Panc1 (cell line): ENCODE data around the gene DNER. TPM values are rescaled to one million over a fixed set of nuclear protein-coding genes. Genes with fewer than 3 reads are reported as not detected.
"Not testable (repeated sequence)": the region's sequence is repeated elsewhere in the genome, so short reads cannot be mapped to it uniquely, and the experiment has no call there.

Source experiments
- ATAC-seq: fragments of 200-7000 bp; cut with Tn5 transposase; 2 replicates; pipeline ENCODE4 v1.9.1; 2020; ENCODE audit warnings: mild to moderate bottlenecking, moderate library complexity
- BruUV-seq: library from RNA; stranded (reverse); fragments of 400-500 nt; replicated peaks from 2 replicates; lab custom pipeline; 2021; lab: Mats Ljungman, UMichigan
- CTCF ChIA-PET: fragments of 300-600 bp; sonication (Branson Sonifier 250); formaldehyde crosslinking; loops from one replicate; lab custom pipeline; 2022; ENCODE audit warnings: antibody characterized with exemption; lab: Charles Lee
- POLR2A ChIA-PET: fragments of 300-600 bp; sonication (Branson Sonifier 250); formaldehyde crosslinking; loops from one replicate; lab custom pipeline; 2022; ENCODE audit warnings: antibody characterized with exemption; lab: Charles Lee
- DNase-seq: peaks from one replicate; pipeline ENCODE4 v3.0.0-alpha.2; 2010; ENCODE audit warnings: low read depth, low spot score
- H3K27ac ChIP-seq: 2 replicates; pipeline ENCODE4 v1.5.1; 2011; ENCODE audit warnings: mild to moderate bottlenecking, low read length, inconsistent platforms
- H3K27me3 ChIP-seq: fragments of 200-500 bp; sonication (Bioruptor generic); 2 replicates; pipeline ENCODE4 v1.6.0; 2014; ENCODE audit warnings: low read length, inconsistent platforms; ENCODE audit not compliant: control insufficient read depth, insufficient read depth
- H3K36me3 ChIP-seq: fragments of 200-500 bp; sonication (Bioruptor generic); 2 replicates; pipeline ENCODE4 v1.5.1; 2014; ENCODE audit warnings: inconsistent platforms, mild to moderate bottlenecking, low read length, moderate library complexity; ENCODE audit not compliant: control insufficient read depth, insufficient read depth
- H3K4me1 ChIP-seq: 2 replicates; pipeline ENCODE4 v1.5.1; 2011; ENCODE audit warnings: inconsistent platforms, mild to moderate bottlenecking, low read length, moderate library complexity; ENCODE audit not compliant: control insufficient read depth, insufficient read depth
- H3K4me3 ChIP-seq, 2 experiments: 2 replicates each; pipeline ENCODE4 v1.5.1; 2011 to 2012; ENCODE audit warnings: low read depth in 2 of 2, low read length in 2 of 2, mild to moderate bottlenecking in 2 of 2, inconsistent platforms in 1 of 2, moderate library complexity in 1 of 2
- H3K9me3 ChIP-seq: fragments of 200-500 bp; sonication (Bioruptor generic); 2 replicates; pipeline ENCODE4 v1.5.1; 2014; ENCODE audit warnings: low read depth, mild to moderate bottlenecking, inconsistent platforms, low read length, moderate library complexity; ENCODE audit not compliant: control insufficient read depth, insufficient read depth
- POLR2AphosphoS5 ChIP-seq: IDR thresholded peaks from 2 replicates; pipeline ENCODE4 v1.6.1; 2012; ENCODE audit warnings: mild to moderate bottlenecking, low read depth, low read length, moderate library complexity
- SIN3A ChIP-seq: IDR thresholded peaks from 2 replicates; pipeline ENCODE4 v1.6.1; 2012; ENCODE audit warnings: low read depth, mild to moderate bottlenecking, low read length, moderate library complexity, borderline replicate concordance; ENCODE audit not compliant: insufficient read depth
- TCF7L2 ChIP-seq: IDR thresholded peaks from 2 replicates; pipeline ENCODE4 v1.6.1; 2011; ENCODE audit warnings: mild to moderate bottlenecking, low read depth, low read length, inconsistent platforms
- in situ Hi-C: cut with HindIII; loops from 2 replicates; pipeline ENCODE4 v1.10.0; 2016; ENCODE audit warnings: low sequenced_read_pairs, low pct_unique_long_range_greater_than_20kb
- intact Hi-C: fragments of 100-400 bp; cut with micrococcal nuclease; formaldehyde crosslinking; loops from one replicate; pipeline ENCODE4 v1.10.0; 2022; ENCODE audit not compliant: unreplicated experiment
- total RNA-seq: library from RNA; stranded (reverse); gene quantifications from one replicate; pipeline ENCODE4 v1.2.1, GENCODE V29; 2021; ENCODE audit not compliant: unreplicated experiment
- TF ChIP-seq, protein P1 (sequence below), 2 experiments: IDR thresholded peaks; 2 replicates each; pipeline ENCODE4 v1.6.1; 2011 to 2012; ENCODE audit warnings: low read depth in 2 of 2, control low read depth in 1 of 2, low read length in 1 of 2, mild to moderate bottlenecking in 1 of 2, moderate library complexity in 1 of 2; ENCODE audit not compliant: insufficient read depth in 1 of 2
- TF ChIP-seq, protein P2 (sequence below): fragments of 450-650 bp; IDR thresholded peaks from 2 replicates; pipeline ENCODE4 v1.5.1; 2017; ENCODE audit warnings: mild to moderate bottlenecking

DNER gene
- total RNA-seq, 1 experiment from 2014 or later: 0.31 TPM

DNA sequence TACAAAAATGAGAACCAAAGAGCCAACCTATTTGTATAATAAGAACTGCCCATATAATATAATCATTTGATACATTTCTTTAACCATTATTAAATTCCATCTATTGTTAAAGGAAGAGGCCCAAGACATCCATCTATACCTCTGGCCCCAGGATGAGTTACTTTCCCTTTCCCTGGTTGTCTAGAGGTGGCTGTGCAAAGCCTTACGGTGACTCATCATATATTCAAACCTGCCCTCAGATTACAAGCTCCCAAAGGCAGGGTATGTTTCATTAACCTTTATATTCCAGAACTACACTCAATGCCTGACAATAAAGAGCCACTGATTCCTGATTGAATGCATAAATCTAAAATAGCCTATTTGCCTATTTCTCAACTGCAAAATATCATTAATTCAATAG, 337.5 kb downstream of the DNER start:
- BruUV-seq: no TSS peak
- POLR2A ChIA-PET: no interaction called here

DNA sequence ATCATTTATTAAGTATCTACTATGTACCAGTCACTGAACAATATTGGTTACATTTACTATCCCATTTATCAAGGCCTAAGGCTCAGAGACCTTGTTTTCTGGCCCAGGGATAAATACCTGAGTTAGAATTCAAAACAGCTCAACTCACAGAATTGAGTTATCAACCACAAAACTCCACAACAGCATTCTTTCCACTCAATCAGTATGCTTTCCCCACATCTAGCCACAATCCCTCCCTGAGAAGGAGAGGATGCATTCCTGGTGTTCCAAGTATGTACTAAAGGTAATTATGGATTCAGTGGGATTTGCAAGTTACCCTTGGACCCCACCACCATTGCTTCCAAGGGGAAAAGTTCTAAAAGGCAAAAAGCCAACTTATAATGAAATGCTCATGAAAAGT, 339.1 kb downstream of the DNER start:
- intact Hi-C loops: no loop called here

More for the DNA sequence above, 337.5 kb downstream of the DNER start:
- Histone ChIP-seq H3K4me3 (no peak overlapping the region), H3K27me3 (no peaks in the 10 kb centered on the region), H3K9me3 (no peaks in the 10 kb centered on the region), H3K36me3 (no peaks in the 10 kb centered on the region), H3K4me1 (no peaks in the 10 kb centered on the region), H3K27ac (no peak overlapping the region)
- TF ChIP-seq POLR2AphosphoS5 (no peak), SIN3A (no peak), TCF7L2 (no peak)
- TF ChIP-seq, protein P1, sequence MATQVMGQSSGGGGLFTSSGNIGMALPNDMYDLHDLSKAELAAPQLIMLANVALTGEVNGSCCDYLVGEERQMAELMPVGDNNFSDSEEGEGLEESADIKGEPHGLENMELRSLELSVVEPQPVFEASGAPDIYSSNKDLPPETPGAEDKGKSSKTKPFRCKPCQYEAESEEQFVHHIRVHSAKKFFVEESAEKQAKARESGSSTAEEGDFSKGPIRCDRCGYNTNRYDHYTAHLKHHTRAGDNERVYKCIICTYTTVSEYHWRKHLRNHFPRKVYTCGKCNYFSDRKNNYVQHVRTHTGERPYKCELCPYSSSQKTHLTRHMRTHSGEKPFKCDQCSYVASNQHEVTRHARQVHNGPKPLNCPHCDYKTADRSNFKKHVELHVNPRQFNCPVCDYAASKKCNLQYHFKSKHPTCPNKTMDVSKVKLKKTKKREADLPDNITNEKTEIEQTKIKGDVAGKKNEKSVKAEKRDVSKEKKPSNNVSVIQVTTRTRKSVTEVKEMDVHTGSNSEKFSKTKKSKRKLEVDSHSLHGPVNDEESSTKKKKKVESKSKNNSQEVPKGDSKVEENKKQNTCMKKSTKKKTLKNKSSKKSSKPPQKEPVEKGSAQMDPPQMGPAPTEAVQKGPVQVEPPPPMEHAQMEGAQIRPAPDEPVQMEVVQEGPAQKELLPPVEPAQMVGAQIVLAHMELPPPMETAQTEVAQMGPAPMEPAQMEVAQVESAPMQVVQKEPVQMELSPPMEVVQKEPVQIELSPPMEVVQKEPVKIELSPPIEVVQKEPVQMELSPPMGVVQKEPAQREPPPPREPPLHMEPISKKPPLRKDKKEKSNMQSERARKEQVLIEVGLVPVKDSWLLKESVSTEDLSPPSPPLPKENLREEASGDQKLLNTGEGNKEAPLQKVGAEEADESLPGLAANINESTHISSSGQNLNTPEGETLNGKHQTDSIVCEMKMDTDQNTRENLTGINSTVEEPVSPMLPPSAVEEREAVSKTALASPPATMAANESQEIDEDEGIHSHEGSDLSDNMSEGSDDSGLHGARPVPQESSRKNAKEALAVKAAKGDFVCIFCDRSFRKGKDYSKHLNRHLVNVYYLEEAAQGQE (IDR thresholded peaks at IDR 0.05; ENCODE audit: insufficient read depth in 1 of 2, low read depth in 2 of 2, low read length in 1 of 2): no peak
- TF ChIP-seq, protein P2, sequence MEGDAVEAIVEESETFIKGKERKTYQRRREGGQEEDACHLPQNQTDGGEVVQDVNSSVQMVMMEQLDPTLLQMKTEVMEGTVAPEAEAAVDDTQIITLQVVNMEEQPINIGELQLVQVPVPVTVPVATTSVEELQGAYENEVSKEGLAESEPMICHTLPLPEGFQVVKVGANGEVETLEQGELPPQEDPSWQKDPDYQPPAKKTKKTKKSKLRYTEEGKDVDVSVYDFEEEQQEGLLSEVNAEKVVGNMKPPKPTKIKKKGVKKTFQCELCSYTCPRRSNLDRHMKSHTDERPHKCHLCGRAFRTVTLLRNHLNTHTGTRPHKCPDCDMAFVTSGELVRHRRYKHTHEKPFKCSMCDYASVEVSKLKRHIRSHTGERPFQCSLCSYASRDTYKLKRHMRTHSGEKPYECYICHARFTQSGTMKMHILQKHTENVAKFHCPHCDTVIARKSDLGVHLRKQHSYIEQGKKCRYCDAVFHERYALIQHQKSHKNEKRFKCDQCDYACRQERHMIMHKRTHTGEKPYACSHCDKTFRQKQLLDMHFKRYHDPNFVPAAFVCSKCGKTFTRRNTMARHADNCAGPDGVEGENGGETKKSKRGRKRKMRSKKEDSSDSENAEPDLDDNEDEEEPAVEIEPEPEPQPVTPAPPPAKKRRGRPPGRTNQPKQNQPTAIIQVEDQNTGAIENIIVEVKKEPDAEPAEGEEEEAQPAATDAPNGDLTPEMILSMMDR: no peak
- CTCF ChIA-PET: no interaction called here
- in situ Hi-C loops: no loop called here
- DNase-seq (no peak), ATAC-seq (no peak)
- intact Hi-C loops: no loop called here

DNA sequence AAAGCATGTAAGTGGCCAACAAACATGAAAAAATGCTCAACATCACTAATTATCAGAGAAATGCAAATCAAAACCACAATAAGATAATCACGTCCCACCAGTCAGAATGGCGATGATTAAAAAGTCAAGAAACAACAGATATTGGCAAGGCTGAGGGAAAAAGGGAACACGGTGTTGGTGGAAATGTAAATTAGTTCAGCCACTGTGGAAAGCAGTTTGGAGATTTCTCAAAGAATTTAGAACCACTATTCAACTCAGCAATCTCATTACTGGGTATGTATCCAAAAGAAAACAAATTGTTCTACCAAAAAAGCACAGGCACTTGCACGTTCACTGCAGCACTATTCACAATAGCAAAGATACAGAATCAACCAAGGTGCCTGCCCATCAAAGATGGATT, 341.0 kb downstream of the DNER start:
- intact Hi-C loops, H3K27me3 ChIP-seq, H3K4me3 ChIP-seq, DNase-seq, CTCF ChIA-PET, H3K27ac ChIP-seq, ATAC-seq, in situ Hi-C loops, BruUV-seq, H3K9me3 ChIP-seq, POLR2A ChIA-PET, H3K4me1 ChIP-seq, H3K36me3 ChIP-seq: not testable (repeated sequence)

More for the DNA sequence above, 339.1 kb downstream of the DNER start:
- in situ Hi-C loops: no loop called here
- no peak for DNase-seq
- ATAC-seq: no peak
- Histone ChIP-seq H3K4me1 (no peaks in the 10 kb centered on the region), H3K27me3 (no peaks in the 10 kb centered on the region), H3K9me3 (no peaks in the 10 kb centered on the region), H3K4me3 (no peak overlapping the region), H3K27ac (no peak overlapping the region), H3K36me3 (no peaks in the 10 kb centered on the region)
- TF ChIP-seq SIN3A (no peak), POLR2AphosphoS5 (no peak), TCF7L2 (no peak)
- TF ChIP-seq, protein P1 (IDR thresholded peaks at IDR 0.05; ENCODE audit: insufficient read depth in 1 of 2, low read depth in 2 of 2, low read length in 1 of 2): no peak
- TF ChIP-seq, protein P2: no peak
- no TSS peak for BruUV-seq
- ChIA-PET CTCF (no interaction called here), POLR2A (no interaction called here)
